Spinal cord (tissue), 10 donors: Measurements from ENCODE around the gene TPP2. TPM values are rescaled to one million over a fixed set of nuclear protein-coding genes. Genes with fewer than 3 reads are reported as not detected.
A peak's percentile ranks its signal among the peaks of the same experiment; 100 is the strongest.

ENCODE experiments used
- DNase-seq, 6 donors: peaks; one replicate each; pipeline versions ENCODE4 v3.0.0 to v3.0.0-alpha.2; 2013 to 2015; ENCODE audit warnings: low spot score in 6 of 6, low read depth in 4 of 6
- H3K27ac ChIP-seq: one replicate; pipeline ENCODE4 v1.5.1; 2013; ENCODE audit warnings: low read depth, low read length, control low read depth
- H3K27me3 ChIP-seq: one replicate; pipeline ENCODE4 v1.6.1; 2013; ENCODE audit warnings: low read length; ENCODE audit not compliant: control insufficient read depth, insufficient read depth
- H3K36me3 ChIP-seq: one replicate; pipeline ENCODE4 v1.6.1; 2013; ENCODE audit warnings: low read length; ENCODE audit not compliant: control insufficient read depth, insufficient read depth
- H3K4me1 ChIP-seq: one replicate; pipeline ENCODE4 v1.6.1; 2013; ENCODE audit warnings: low read length; ENCODE audit not compliant: control insufficient read depth, insufficient read depth
- H3K4me3 ChIP-seq: one replicate; pipeline ENCODE4 v1.5.1; 2013; ENCODE audit warnings: low read depth, low read length, control low read depth
- H3K9me3 ChIP-seq: one replicate; pipeline ENCODE4 v1.6.1; 2013; ENCODE audit warnings: low read length; ENCODE audit not compliant: control insufficient read depth, insufficient read depth
- WGBS: methylation state at CpG from one replicate; pipeline ENCODE4 v1.1.5; 2013; ENCODE audit warnings: missing lambda C conversion rate; ENCODE audit not compliant: insufficient coverage; 5-methylcytosine and 5-hydroxymethylcytosine counted together
- long read RNA-seq, 4 donors: transcript quantifications; one replicate each; lab custom pipeline, GENCODE V29; 2026
- polyA plus RNA-seq, 2 donors: library from polyadenylated mRNA; unstranded; fragments of 120-200 nt; gene quantifications; one replicate each; pipeline ENCODE4 v1.2.1, GENCODE V29; 2013; ENCODE audit not compliant: insufficient read length in 2 of 2
- total RNA-seq, 2 donors: library from RNA; depleted of rRNA in 1 of 2; stranded (reverse); fragments of 120-200 nt in 1 of 2; fragments of >200 nt in 1 of 2; gene quantifications; one replicate each; pipeline versions ENCODE4 v1.2.3 to v1.2.4, GENCODE V29; 2013 to 2014
- donor health status: healthy.

TPP2 gene
- 10 to 100 TPM; 48.9 to 60.5 TPM for total RNA-seq
- polyA plus RNA-seq, result 10 to 100 TPM; 25.2 to 41.9 TPM
- long read RNA-seq, donor 1, full-length matches to known transcripts, result 3 of 35 reads
- long read RNA-seq, donor 1, partial matches to known transcripts, result 32 of 35 reads
- long read RNA-seq, donor 1, other reads (novel, unspliced or antisense), result 0 of 35 reads
- long read RNA-seq, donor 2, partial matches to known transcripts, result 0 of 2 reads
- long read RNA-seq, donor 2, other reads (novel, unspliced or antisense), result 0 of 2 reads
- long read RNA-seq, donor 3, result 0 reads
- long read RNA-seq, donor 4, result 0 reads

- H3K27me3 ChIP-seq, result no peaks in the 10 kb centered on the region
- no peaks in the 10 kb centered on the region for H3K36me3 ChIP-seq
- peak within 1 kb of the TSS; percentile 99 for H3K27ac ChIP-seq
- DNase-seq, result peak; percentile 93 to 99 (median 96)
- no peaks in the 10 kb centered on the region for H3K9me3 ChIP-seq
- H3K4me3 ChIP-seq, result peak within 1 kb of the TSS; percentile 100
- WGBS, result under 1% methylated on average over 51 of the region's 53 CpGs
- H3K4me1 ChIP-seq, result peaks cover 5% of the 10 kb centered on the region
Observed at GRCh38 chr13:102596147-102597028, at the start of gene TPP2. TPP2 (plus strand) TSS chr13:102596986; CDS start chr13:102597039, 53 bp downstream.

- Histone ChIP-seq H3K4me3 (no peak overlapping the region), H3K4me1 (no peaks in the 10 kb centered on the region), H3K9me3 (no peaks in the 10 kb centered on the region), H3K27ac (no peak overlapping the region), H3K36me3 (no peaks in the 10 kb centered on the region), H3K27me3 (no peaks in the 10 kb centered on the region)
- no peak for DNase-seq
Observed at GRCh38 chr13:102548811-102549210, 48.0 kb upstream of the TPP2 start.

- Histone ChIP-seq H3K4me1 (no peaks in the 10 kb centered on the region), H3K27ac (no peak overlapping the region), H3K27me3 (no peaks in the 10 kb centered on the region), H3K9me3 (no peaks in the 10 kb centered on the region), H3K4me3 (no peak overlapping the region), H3K36me3 (no peaks in the 10 kb centered on the region)
- DNase-seq, result no peak
- 74% methylated on average over 6 of the region's 7 CpGs for WGBS
Observed at GRCh38 chr13:102550507-102550906, 46.3 kb upstream of the TPP2 start.

- H3K4me1 ChIP-seq, result no peaks in the 10 kb centered on the region
- peak in 5 of 6 donors; percentile 17 to 87 (median 35) for DNase-seq
- no peak overlapping the region for H3K4me3 ChIP-seq
- H3K27me3 ChIP-seq, result no peaks in the 10 kb centered on the region
- 7% methylated on average over 2 of the region's 6 CpGs for WGBS
- no peaks in the 10 kb centered on the region for H3K36me3 ChIP-seq
- H3K27ac ChIP-seq, result no peak overlapping the region
- H3K9me3 ChIP-seq, result no peaks in the 10 kb centered on the region
Observed at GRCh38 chr13:102555914-102556553, 40.8 kb upstream of the TPP2 start.

GRCh38 chr13:102556806-102557205, 40.0 kb upstream of the TPP2 start:
- WGBS, result no CpG with 5 or more reads among the region's 3 CpGs
- no peaks in the 10 kb centered on the region for H3K9me3 ChIP-seq
- H3K36me3 ChIP-seq, result no peaks in the 10 kb centered on the region
- no peaks in the 10 kb centered on the region for H3K27me3 ChIP-seq
- H3K4me3 ChIP-seq, result no peak overlapping the region
- DNase-seq, result no peak
- H3K27ac ChIP-seq, result no peak overlapping the region
- H3K4me1 ChIP-seq, result no peaks in the 10 kb centered on the region

GRCh38 chr13:102558029-102558428, 38.8 kb upstream of the TPP2 start:
- DNase-seq, result peak in 1 of 6 donors; percentile 13
- H3K4me3 ChIP-seq, result no peak overlapping the region
- H3K27me3 ChIP-seq, result no peaks in the 10 kb centered on the region
- H3K9me3 ChIP-seq, result no peaks in the 10 kb centered on the region
- no peak overlapping the region for H3K27ac ChIP-seq
- H3K36me3 ChIP-seq, result no peaks in the 10 kb centered on the region
- H3K4me1 ChIP-seq, result no peaks in the 10 kb centered on the region
- no CpG with 5 or more reads among the region's 2 CpGs for whole genome bisulfite sequencing

GRCh38 chr13:102561933-102562332, 34.9 kb upstream of the TPP2 start:
- H3K27ac ChIP-seq, result no peak overlapping the region
- H3K4me1 ChIP-seq, result no peaks in the 10 kb centered on the region
- WGBS, result no CpG with 5 or more reads among the region's 1 CpG
- DNase-seq, result no peak
- no peaks in the 10 kb centered on the region for H3K27me3 ChIP-seq
- H3K36me3 ChIP-seq, result no peaks in the 10 kb centered on the region
- no peak overlapping the region for H3K4me3 ChIP-seq
- no peaks in the 10 kb centered on the region for H3K9me3 ChIP-seq

- Histone ChIP-seq H3K4me3 (no peak overlapping the region), H3K27ac (no peak overlapping the region), H3K36me3 (no peaks in the 10 kb centered on the region), H3K27me3 (no peaks in the 10 kb centered on the region), H3K4me1 (no peaks in the 10 kb centered on the region), H3K9me3 (no peaks in the 10 kb centered on the region)
- DNase-seq, result no peak
- WGBS, result no CpG with 5 or more reads among the region's 2 CpGs
Observed at GRCh38 chr13:102563267-102563666, 33.5 kb upstream of the TPP2 start.

- H3K9me3 ChIP-seq, result no peaks in the 10 kb centered on the region
- H3K4me1 ChIP-seq, result no peaks in the 10 kb centered on the region
- H3K27ac ChIP-seq, result no peak overlapping the region
- H3K4me3 ChIP-seq, result no peak overlapping the region
- no peaks in the 10 kb centered on the region for H3K36me3 ChIP-seq
- no peaks in the 10 kb centered on the region for H3K27me3 ChIP-seq
- 96% methylated on average over 3 of the region's 4 CpGs for WGBS
- DNase-seq, result no peak
Observed at GRCh38 chr13:102564564-102564963, 32.2 kb upstream of the TPP2 start.
